ENCODE measurements around the gene SYPL1. TPM values are rescaled to one million over a fixed set of nuclear protein-coding genes. Genes with fewer than 3 reads are reported as not detected.

The SYPL1 gene
- polyA plus RNA-seq, 4 donors, result 21.0 to 104 (median 65.1) TPM

GRCh38 chr7:106117786-106118544, 5.9 kb upstream of the SYPL1 start:
- H3K27ac ChIP-seq (ENCODE audit: low read depth in 1 of 3, low read length in 2 of 3), result no peak overlapping the region
- H3K9me3 ChIP-seq (ENCODE audit: control insufficient read depth in 2 of 2, insufficient read depth in 1 of 2, low read depth in 1 of 2, low read length in 1 of 2), result no peaks in the 10 kb centered on the region
- no peaks in the 10 kb centered on the region for H3K4me1 ChIP-seq (ENCODE audit: control insufficient read depth in 3 of 3, insufficient read depth in 2 of 3, low read depth in 1 of 3, low read length in 2 of 3)
- WGBS, 3 donors, result 89 to 92% (median 92%) methylated on average over 9 of the region's 9 CpGs
- DNase-seq (no peak), FAIRE-seq (no peak)
- no peaks in the 10 kb centered on the region for H3K27me3 ChIP-seq (ENCODE audit: control insufficient read depth in 3 of 3, insufficient read depth in 3 of 3, low read length in 3 of 3)
- no peaks in the 10 kb centered on the region for H3K36me3 ChIP-seq (ENCODE audit: control insufficient read depth in 3 of 3, insufficient read depth in 2 of 3, low read depth in 1 of 3, low read length in 3 of 3)
- no peak overlapping the region for H3K4me3 ChIP-seq (ENCODE audit: low read depth in 1 of 3, low read length in 3 of 3)

DNA sequence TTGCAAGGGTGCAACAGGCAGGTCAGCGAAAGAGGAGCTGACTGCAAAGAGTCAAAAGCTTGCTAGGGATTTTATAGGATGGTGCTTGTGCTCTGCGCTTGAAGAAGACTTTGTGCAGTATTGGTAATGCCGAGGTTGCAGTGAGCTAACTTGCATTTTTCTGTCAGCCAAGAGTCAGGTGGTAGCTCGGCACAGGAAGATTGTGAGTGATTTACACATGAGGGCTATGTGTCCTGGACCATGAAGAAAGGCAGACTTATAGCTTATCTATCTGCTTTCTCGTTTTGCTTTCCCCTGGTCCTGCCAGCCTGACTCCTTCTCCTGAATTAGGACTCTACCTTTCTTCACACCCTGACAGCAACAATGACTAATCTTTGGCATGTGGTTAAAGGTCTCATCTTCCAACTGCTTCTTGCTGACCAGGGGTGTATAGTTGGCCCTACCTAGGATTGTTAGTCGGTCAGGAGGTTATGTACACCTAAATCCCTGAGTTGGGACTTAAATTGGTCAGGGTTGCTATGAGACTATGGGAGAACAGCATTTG, 4.1 kb upstream of the SYPL1 start:
- no peaks in the 10 kb centered on the region for H3K9me3 ChIP-seq (ENCODE audit: control insufficient read depth in 2 of 2, insufficient read depth in 1 of 2, low read depth in 1 of 2, low read length in 1 of 2)
- no peaks in the 10 kb centered on the region for H3K27me3 ChIP-seq (ENCODE audit: control insufficient read depth in 3 of 3, insufficient read depth in 3 of 3, low read length in 3 of 3)
- no peak overlapping the region for H3K27ac ChIP-seq (ENCODE audit: low read depth in 1 of 3, low read length in 2 of 3)
- peaks cover 0 to 4% (median 0%) of the 10 kb centered on the region in 3 donors for H3K4me1 ChIP-seq (ENCODE audit: control insufficient read depth in 3 of 3, insufficient read depth in 2 of 3, low read depth in 1 of 3, low read length in 2 of 3)
- 67 to 75% (median 74%) methylated on average over 6 of the region's 6 CpGs for WGBS, 3 donors
- FAIRE-seq (no peak), DNase-seq (no peak)
- H3K4me3 ChIP-seq (ENCODE audit: low read depth in 1 of 3, low read length in 3 of 3), result no peak overlapping the region
- H3K36me3 ChIP-seq (ENCODE audit: control insufficient read depth in 3 of 3, insufficient read depth in 2 of 3, low read depth in 1 of 3, low read length in 3 of 3), result no peaks in the 10 kb centered on the region

- Histone ChIP-seq H3K36me3 (ENCODE audit: control insufficient read depth in 3 of 3, insufficient read depth in 2 of 3, low read depth in 1 of 3, low read length in 3 of 3) (no peaks in the 10 kb centered on the region), H3K27ac (ENCODE audit: low read depth in 1 of 3, low read length in 2 of 3) (no peak overlapping the region), H3K4me3 (ENCODE audit: low read depth in 1 of 3, low read length in 3 of 3) (no peak overlapping the region), H3K4me1 (ENCODE audit: control insufficient read depth in 3 of 3, insufficient read depth in 2 of 3, low read depth in 1 of 3, low read length in 2 of 3) (peaks cover 0 to 7% (median 3%) of the 10 kb centered on the region in 3 donors), H3K9me3 (ENCODE audit: control insufficient read depth in 2 of 2, insufficient read depth in 1 of 2, low read depth in 1 of 2, low read length in 1 of 2) (no peaks in the 10 kb centered on the region), H3K27me3 (ENCODE audit: control insufficient read depth in 3 of 3, insufficient read depth in 3 of 3, low read length in 3 of 3) (no peaks in the 10 kb centered on the region)
- FAIRE-seq (no peak), DNase-seq (no peak)
- WGBS, 3 donors, result 66 to 73% (median 71%) methylated on average over 5 of the region's 5 CpGs
Observed at GRCh38 chr7:106114716-106115383, 2.7 kb upstream of the SYPL1 start.

GRCh38 chr7:106112972-106113421, 885 bp upstream of the SYPL1 start:
- Histone ChIP-seq H3K27ac (ENCODE audit: low read depth in 1 of 3, low read length in 2 of 3) (peak overlapping the region; percentile 88 to 97 (median 92)), H3K27me3 (ENCODE audit: control insufficient read depth in 3 of 3, insufficient read depth in 3 of 3, low read length in 3 of 3) (no peaks in the 10 kb centered on the region), H3K36me3 (ENCODE audit: control insufficient read depth in 3 of 3, insufficient read depth in 2 of 3, low read depth in 1 of 3, low read length in 3 of 3) (no peaks in the 10 kb centered on the region), H3K4me1 (ENCODE audit: control insufficient read depth in 3 of 3, insufficient read depth in 2 of 3, low read depth in 1 of 3, low read length in 2 of 3) (peaks cover 0 to 19% (median 3%) of the 10 kb centered on the region in 3 donors), H3K4me3 (ENCODE audit: low read depth in 1 of 3, low read length in 3 of 3) (peak overlapping the region in 2 of 3 donors; percentile 60 to 67), H3K9me3 (ENCODE audit: control insufficient read depth in 2 of 2, insufficient read depth in 1 of 2, low read depth in 1 of 2, low read length in 1 of 2) (no peaks in the 10 kb centered on the region)
- WGBS, 3 donors, result 90 to 91% (median 90%) methylated on average over 17 of the region's 17 CpGs
- no peak for DNase-seq
- FAIRE-seq, result no peak

GRCh38 chr7:106111655-106112117, 426 bp downstream of the SYPL1 start:
- peaks cover 0 to 19% (median 3%) of the 10 kb centered on the region in 3 donors for H3K4me1 ChIP-seq (ENCODE audit: control insufficient read depth in 3 of 3, insufficient read depth in 2 of 3, low read depth in 1 of 3, low read length in 2 of 3)
- no peak for FAIRE-seq

GRCh38 chr7:106110885-106111654, 1.0 kb downstream of the SYPL1 start:
- no peaks in the 10 kb centered on the region for H3K27me3 ChIP-seq (ENCODE audit: control insufficient read depth in 3 of 3, insufficient read depth in 3 of 3, low read length in 3 of 3)
- 3 to 6% (median 6%) methylated on average over 19 of the region's 19 CpGs for WGBS, 3 donors
- peak overlapping the region; percentile 95 to 97 (median 97) for H3K27ac ChIP-seq (ENCODE audit: low read depth in 1 of 3, low read length in 2 of 3)
- peaks cover 0 to 19% (median 3%) of the 10 kb centered on the region in 3 donors for H3K4me1 ChIP-seq (ENCODE audit: control insufficient read depth in 3 of 3, insufficient read depth in 2 of 3, low read depth in 1 of 3, low read length in 2 of 3)
- H3K9me3 ChIP-seq (ENCODE audit: control insufficient read depth in 2 of 2, insufficient read depth in 1 of 2, low read depth in 1 of 2, low read length in 1 of 2), result no peaks in the 10 kb centered on the region
- H3K4me3 ChIP-seq (ENCODE audit: low read depth in 1 of 3, low read length in 3 of 3), result peak overlapping the region; percentile 54 to 67 (median 60)
- no peak for FAIRE-seq
- DNase-seq, result peak in 1 of 2 donors; percentile 44
- H3K36me3 ChIP-seq (ENCODE audit: control insufficient read depth in 3 of 3, insufficient read depth in 2 of 3, low read depth in 1 of 3, low read length in 3 of 3), result peaks cover 0 to 5% (median 0%) of the 10 kb centered on the region in 3 donors

More at GRCh38 chr7:106111655-106112117, 426 bp downstream of the SYPL1 start:
- peak overlapping the region; percentile 54 to 67 (median 60) for H3K4me3 ChIP-seq (ENCODE audit: low read depth in 1 of 3, low read length in 3 of 3)
- H3K27ac ChIP-seq (ENCODE audit: low read depth in 1 of 3, low read length in 2 of 3), result peak overlapping the region; percentile 95 to 97 (median 97)
- no peaks in the 10 kb centered on the region for H3K9me3 ChIP-seq (ENCODE audit: control insufficient read depth in 2 of 2, insufficient read depth in 1 of 2, low read depth in 1 of 2, low read length in 1 of 2)
- WGBS, 3 donors, result 0% methylated on average over 45 to 53 of the region's 53 CpGs
- DNase-seq, result peak in 1 of 2 donors; percentile 79
- peaks cover 0 to 5% (median 0%) of the 10 kb centered on the region in 3 donors for H3K36me3 ChIP-seq (ENCODE audit: control insufficient read depth in 3 of 3, insufficient read depth in 2 of 3, low read depth in 1 of 3, low read length in 3 of 3)
- H3K27me3 ChIP-seq (ENCODE audit: control insufficient read depth in 3 of 3, insufficient read depth in 3 of 3, low read length in 3 of 3), result no peaks in the 10 kb centered on the region

- Histone ChIP-seq H3K27ac (ENCODE audit: low read depth in 1 of 3, low read length in 2 of 3) (no peak overlapping the region), H3K4me1 (ENCODE audit: control insufficient read depth in 3 of 3, insufficient read depth in 2 of 3, low read depth in 1 of 3, low read length in 2 of 3) (peaks cover 0 to 19% (median 3%) of the 10 kb centered on the region in 3 donors), H3K9me3 (ENCODE audit: control insufficient read depth in 2 of 2, insufficient read depth in 1 of 2, low read depth in 1 of 2, low read length in 1 of 2) (no peaks in the 10 kb centered on the region), H3K36me3 (ENCODE audit: control insufficient read depth in 3 of 3, insufficient read depth in 2 of 3, low read depth in 1 of 3, low read length in 3 of 3) (peaks cover 0 to 5% (median 0%) of the 10 kb centered on the region in 3 donors), H3K4me3 (ENCODE audit: low read depth in 1 of 3, low read length in 3 of 3) (no peak overlapping the region), H3K27me3 (ENCODE audit: control insufficient read depth in 3 of 3, insufficient read depth in 3 of 3, low read length in 3 of 3) (no peaks in the 10 kb centered on the region)
- DNase-seq (peak in 1 of 2 donors; percentile 26), FAIRE-seq (no peak)
Observed at GRCh38 chr7:106110238-106110560, 1.9 kb downstream of the SYPL1 start.
